ENCODE results near the gene SLC26A6.

- TF ChIP-seq POLR2A (IDR thresholded peaks at IDR 0.05) (no peak), CTCF (IDR thresholded peaks at IDR 0.05) (no peak), POLR2AphosphoS5 (IDR thresholded peaks at IDR 0.05) (no peak), EP300 (IDR thresholded peaks at IDR 0.05) (no peak)
Observed at GRCh38 chr3:48594417-48595049, 40.7 kb downstream of the SLC26A6 start.

Measured in upper lobe of left lung (tissue), 4 donors.